Measurements from ENCODE around the gene AQP9.
A peak's percentile ranks its signal among the peaks of the same experiment; 100 is the strongest.

AQP9 gene

DNA sequence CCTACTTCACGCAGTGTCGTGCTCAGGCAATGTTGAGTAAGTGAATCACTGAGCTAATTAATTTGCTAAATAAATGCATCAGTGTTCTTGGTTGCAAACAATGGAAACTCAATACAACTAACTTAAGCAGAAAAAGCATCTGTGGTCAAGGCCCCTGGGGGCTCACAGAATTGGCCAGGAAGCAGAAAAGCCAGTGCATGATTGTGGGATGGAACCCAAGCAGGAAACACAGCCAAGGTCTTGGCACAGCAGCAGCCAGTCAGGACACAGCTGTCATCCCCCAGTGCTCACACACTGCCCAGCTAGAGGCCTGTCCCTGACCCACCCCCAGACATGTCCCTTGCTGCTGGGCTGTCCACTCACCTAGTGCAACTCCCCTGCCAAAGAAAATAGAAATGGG is 85.9 kb downstream of the AQP9 start:
- no peak for DNase-seq (ENCODE audit: low read depth in 2 of 2)

DNA sequence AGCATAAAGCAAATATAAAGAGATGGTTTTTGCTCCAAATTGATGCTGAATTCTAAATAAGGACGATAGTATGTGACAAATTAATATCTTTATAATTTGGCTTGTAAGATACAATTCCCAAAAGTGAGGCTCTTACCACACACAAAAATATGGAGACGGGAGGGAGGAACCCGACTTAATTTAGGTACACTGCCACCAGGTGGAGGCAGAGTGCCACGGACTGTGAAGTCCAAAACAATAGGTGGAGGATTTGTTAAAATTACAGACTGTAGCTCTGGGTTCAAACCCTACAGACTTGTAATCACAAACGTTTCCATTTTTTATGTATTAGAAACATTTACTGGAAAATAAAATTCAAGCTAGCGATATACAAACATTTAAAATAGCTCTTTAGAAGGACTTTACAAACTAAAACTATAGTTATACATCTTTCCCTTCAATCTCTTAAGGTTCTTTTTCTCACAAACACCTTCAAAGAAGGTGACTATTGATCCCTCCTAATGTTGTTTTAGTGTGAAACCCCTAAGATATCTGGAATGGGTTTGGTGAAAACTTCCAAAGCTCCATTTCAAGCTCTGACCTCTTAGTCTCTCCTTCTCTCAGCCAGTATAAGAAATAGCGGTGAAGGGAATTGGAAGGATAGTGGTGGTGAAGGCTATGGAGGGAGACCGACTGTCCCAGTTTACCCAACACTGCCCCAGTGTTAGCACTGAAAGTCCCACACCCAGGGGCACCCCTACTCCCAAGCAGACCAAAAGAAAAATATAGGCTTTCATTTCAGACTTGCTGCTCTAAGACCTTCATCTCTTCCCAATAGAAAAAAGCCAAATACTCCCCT is 89.7 kb downstream of the AQP9 start:
- peak; percentile 56 to 65 for DNase-seq (ENCODE audit: low read depth in 2 of 2)

DNA sequence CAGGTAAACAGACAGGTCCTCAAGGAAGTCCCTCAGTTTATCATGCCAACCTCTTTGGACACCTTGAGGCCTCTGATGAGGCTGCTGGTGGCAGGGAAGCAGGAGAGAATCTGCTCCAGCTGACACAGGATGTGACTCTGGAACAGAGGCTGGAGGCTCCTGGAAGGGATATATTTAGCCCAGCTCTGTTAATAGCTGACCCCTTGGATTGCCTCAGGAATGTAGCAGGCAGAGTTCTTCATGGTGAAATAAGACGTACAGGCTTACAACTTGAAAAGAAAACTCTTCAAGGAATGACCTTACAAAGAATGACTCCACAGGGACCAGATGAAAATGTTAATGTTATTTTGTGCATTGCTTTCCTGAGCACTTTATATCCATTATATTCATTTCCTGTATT is 90.5 kb downstream of the AQP9 start:
- DNase-seq (ENCODE audit: low read depth in 2 of 2): no peak

DNA sequence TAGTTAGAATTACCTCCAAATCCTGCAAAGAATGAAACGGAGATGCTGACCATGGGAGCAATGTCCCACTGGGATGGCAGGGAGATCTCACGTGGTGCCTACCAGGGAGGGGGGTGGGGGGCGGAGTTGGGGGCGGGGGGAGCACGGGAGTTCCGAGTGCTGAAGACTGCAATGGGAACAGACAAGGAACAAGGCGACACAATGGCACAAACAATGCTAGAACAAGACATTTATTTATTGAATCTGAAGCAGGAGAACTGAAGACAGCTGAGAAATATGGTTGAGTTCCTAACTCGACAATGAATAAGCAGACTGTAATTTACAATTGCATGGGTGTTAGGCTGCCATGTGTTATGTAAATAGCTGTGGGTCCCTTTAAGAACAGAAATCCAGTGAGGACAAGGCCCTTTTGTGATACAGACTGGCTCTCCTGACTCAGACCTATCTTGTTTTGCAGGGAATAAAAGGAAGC is 91.2 kb downstream of the AQP9 start:
- DNase-seq (ENCODE audit: low read depth in 2 of 2): no peak

DNA sequence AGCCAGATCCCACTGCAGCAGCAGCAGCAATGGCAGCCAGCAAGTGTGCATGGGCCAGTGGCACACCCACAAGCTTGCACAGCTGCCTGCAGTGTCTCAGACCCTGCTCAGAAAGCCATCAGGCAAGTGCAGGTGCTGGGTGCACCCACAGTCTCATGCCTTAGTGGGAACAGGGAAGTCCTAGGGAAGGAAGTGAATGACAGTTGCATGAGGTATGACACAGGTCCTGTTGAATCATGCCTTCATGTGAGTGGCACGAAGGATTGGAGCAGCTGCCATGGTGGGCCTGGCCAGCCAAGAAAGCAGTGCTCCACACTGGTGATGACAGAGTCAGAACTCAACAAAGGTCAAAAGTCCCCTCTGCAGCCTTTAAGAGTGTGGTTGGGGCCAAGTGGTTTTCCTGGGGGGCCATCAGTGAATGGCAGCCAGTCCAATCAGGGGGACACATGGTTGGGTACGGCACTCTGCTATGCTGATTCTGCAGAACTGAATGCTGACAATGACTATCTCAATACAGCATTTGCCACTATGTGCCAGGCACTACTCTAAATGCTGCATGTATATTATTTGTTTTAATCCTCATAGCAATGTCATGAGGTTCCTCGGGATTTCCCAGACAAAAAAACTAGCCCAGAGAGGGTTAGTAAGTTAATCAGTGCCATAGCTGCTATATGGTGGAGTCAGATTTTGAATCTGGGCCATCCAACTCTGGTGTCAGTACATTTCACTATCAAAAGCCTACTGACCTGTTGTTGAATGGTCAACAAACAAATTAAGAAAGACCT is 94.3 kb downstream of the AQP9 start:
- DNase-seq (ENCODE audit: low read depth in 2 of 2): no peak

DNA sequence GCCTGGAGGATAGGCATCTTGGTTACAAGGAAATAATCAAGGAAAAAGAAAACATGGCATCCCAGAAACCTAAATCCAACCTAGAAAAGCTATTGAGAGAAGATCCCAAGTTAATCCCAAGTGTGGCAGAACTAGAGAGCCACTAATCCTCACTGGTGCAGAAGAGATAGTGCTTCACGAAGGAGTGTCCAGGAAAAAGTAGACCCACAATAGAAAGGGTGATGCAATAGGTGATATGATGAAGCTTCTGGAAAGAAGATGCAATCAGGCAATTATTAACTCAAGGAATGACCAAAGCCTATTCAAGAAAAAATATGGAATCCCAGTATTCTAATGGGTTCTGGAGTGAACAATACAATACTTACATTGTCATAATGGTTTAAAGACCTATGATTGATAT is 95.2 kb downstream of the AQP9 start:
- no peak for DNase-seq (ENCODE audit: low read depth in 2 of 2)

All from activated CD4-positive, alpha-beta T cell treated with anti-CD3 and anti-CD28 coated beads for 24 hours (primary cell).